SU-DHL-6 (cell line): Measurements from ENCODE around the gene NRL.

Experiments
- CTCF ChIP-seq: fragments of 200-600 bp; sonication (generic); IDR thresholded peaks from one replicate; pipeline ENCODE4 v1.5.1; 2017; ENCODE audit warnings: antibody characterized with exemption, mild to moderate bottlenecking, low read length, moderate library complexity; ENCODE audit not compliant: insufficient read depth, poor library complexity, severe bottlenecking
- EZH2phosphoT487 ChIP-seq: fragments of 200-600 bp; sonication (generic), shearing (Covaris generic); conservative IDR thresholded peaks from 2 replicates; pipeline ENCODE4 v1.6.1; 2018; ENCODE audit warnings: mild to moderate bottlenecking, antibody characterized with exemption, low read length, moderate library complexity, mixed read lengths

- TF ChIP-seq CTCF (no peak), EZH2phosphoT487 (no peak)
These were observed at the start of gene NRL, which contains the start of gene DCAF11 for GRCh38 chr14:24114532-24115421.
